Measurements from ENCODE around the gene CATSPER1.

Gene CATSPER1

GRCh38 chr11:66045177-66045639, 18.9 kb upstream of the CATSPER1 start:
- Histone ChIP-seq H3K4me3 (replicated peaks; ENCODE audit: low read depth, low read length) (peak overlapping the region; percentile 32), H3K27me3 (replicated peaks; ENCODE audit: control insufficient read depth, insufficient read depth, low read length) (no peaks in the 10 kb centered on the region), H3K36me3 (ENCODE audit: control insufficient read depth, insufficient read depth, low read length) (no peaks in the 10 kb centered on the region)
- DNase-seq (ENCODE audit: extremely low read depth, insufficient read length): peak; percentile 79
- TF ChIP-seq CTCF (IDR thresholded peaks at IDR 0.05; ENCODE audit: insufficient read depth, low read length, poor library complexity, severe bottlenecking): peak; percentile 99

GRCh38 chr11:66044757-66045156, 18.5 kb upstream of the CATSPER1 start:
- H3K4me3 ChIP-seq (replicated peaks; ENCODE audit: low read depth, low read length): peak overlapping the region; percentile 32
- no peaks in the 10 kb centered on the region for H3K36me3 ChIP-seq (ENCODE audit: control insufficient read depth, insufficient read depth, low read length)
- no peak for DNase-seq (ENCODE audit: extremely low read depth, insufficient read length)
- TF ChIP-seq CTCF (IDR thresholded peaks at IDR 0.05; ENCODE audit: insufficient read depth, low read length, poor library complexity, severe bottlenecking): no peak
- H3K27me3 ChIP-seq (replicated peaks; ENCODE audit: control insufficient read depth, insufficient read depth, low read length): no peaks in the 10 kb centered on the region

GRCh38 chr11:66042996-66043906, 17.0 kb upstream of the CATSPER1 start:
- Histone ChIP-seq H3K4me3 (replicated peaks; ENCODE audit: low read depth, low read length) (no peak overlapping the region), H3K27me3 (replicated peaks; ENCODE audit: control insufficient read depth, insufficient read depth, low read length) (no peaks in the 10 kb centered on the region), H3K36me3 (ENCODE audit: control insufficient read depth, insufficient read depth, low read length) (no peaks in the 10 kb centered on the region)
- no peak for TF ChIP-seq CTCF (IDR thresholded peaks at IDR 0.05; ENCODE audit: insufficient read depth, low read length, poor library complexity, severe bottlenecking)
- DNase-seq (ENCODE audit: extremely low read depth, insufficient read length): no peak

- H3K27me3 ChIP-seq (replicated peaks; ENCODE audit: control insufficient read depth, insufficient read depth, low read length): no peaks in the 10 kb centered on the region
- no peak for TF ChIP-seq CTCF (IDR thresholded peaks at IDR 0.05; ENCODE audit: insufficient read depth, low read length, poor library complexity, severe bottlenecking)
- H3K36me3 ChIP-seq (ENCODE audit: control insufficient read depth, insufficient read depth, low read length): no peaks in the 10 kb centered on the region
- no peak for DNase-seq (ENCODE audit: extremely low read depth, insufficient read length)
- no peak overlapping the region for H3K4me3 ChIP-seq (replicated peaks; ENCODE audit: low read depth, low read length)
Observed at GRCh38 chr11:66042227-66042995, 16.1 kb upstream of the CATSPER1 start.

GRCh38 chr11:66039765-66040164, 13.5 kb upstream of the CATSPER1 start:
- Histone ChIP-seq H3K27me3 (replicated peaks; ENCODE audit: control insufficient read depth, insufficient read depth, low read length) (no peaks in the 10 kb centered on the region; the same call in 1 of the 2 replicates), H3K4me3 (replicated peaks; ENCODE audit: low read depth, low read length) (no peak overlapping the region), H3K36me3 (ENCODE audit: control insufficient read depth, insufficient read depth, low read length) (no peaks in the 10 kb centered on the region)
- TF ChIP-seq CTCF (IDR thresholded peaks at IDR 0.05; ENCODE audit: insufficient read depth, low read length, poor library complexity, severe bottlenecking): no peak
- DNase-seq (ENCODE audit: extremely low read depth, insufficient read length): no peak
